HepG2 (cell line): ENCODE data around the gene PLPPR3. TPM values are rescaled to one million over a fixed set of nuclear protein-coding genes. Genes with fewer than 3 reads are reported as not detected.
"Not testable (repeated sequence)": the region's sequence is repeated elsewhere in the genome, so short reads cannot be mapped to it uniquely, and the experiment has no call there.

Experiments
- ATAC-seq: fragments of 200-7000 bp; cut with Tn5 transposase; 3 replicates; pipeline ENCODE4 v1.9.1; 2020; ENCODE audit warnings: mild to moderate bottlenecking, moderate library complexity
- BruUV-seq: library from RNA; stranded (reverse); fragments of 400-500 nt; replicated peaks from 2 replicates; lab custom pipeline; 2021; lab: Mats Ljungman, UMichigan
- CTCF ChIA-PET: fragments of 300-600 bp; formaldehyde crosslinking; extraction: SDS; loops from one replicate; lab custom pipeline; 2021; ENCODE audit warnings: low total read pairs, inconsistent platforms, low intra/inter-chr PET ratio; lab: Yijun Ruan, JAX
- POLR2A ChIA-PET: fragments of 350-600 bp; sonication (Branson Sonifier 250); formaldehyde crosslinking; loops from one replicate; lab custom pipeline; 2020; ENCODE audit warnings: antibody characterized with exemption, inconsistent platforms; lab: Yijun Ruan, JAX
- DNase-seq: peaks from one replicate; pipeline ENCODE4 v3.0.0-alpha.2; 2015; ENCODE audit warnings: low spot score
- FAIRE-seq: peaks from 3 replicates; lab custom pipeline; 2011; peaks lifted over from hg19 to GRCh38; lab: Jason Lieb, UNC
- H2AFZ ChIP-seq: one replicate; pipeline ENCODE4 v1.6.1; 2011; ENCODE audit warnings: low read length, inconsistent platforms
- H3K27ac ChIP-seq: fragments of 300-600 bp; 3 replicates; pipeline ENCODE4 v1.8.0; 2011; ENCODE audit warnings: mixed run types, mild to moderate bottlenecking, mixed read lengths, low read length, inconsistent platforms; ENCODE audit not compliant: insufficient read depth; ENCODE audit errors: extremely low read length
- H3K27me3 ChIP-seq, 2 experiments: fragments of 200-600 bp in 1 of 2; 2 replicates in 1 of 2; 3 replicates in 1 of 2; pipeline versions ENCODE4 v1.6.0 to v1.8.0; 2011; ENCODE audit warnings: low read length in 2 of 2, mild to moderate bottlenecking in 2 of 2, moderate library complexity in 2 of 2, inconsistent platforms in 1 of 2; ENCODE audit not compliant: insufficient read depth in 2 of 2, control insufficient read depth in 1 of 2
- H3K36me3 ChIP-seq, 2 experiments: fragments of 200-600 bp in 1 of 2; replicated peaks in 1 of 2; 2 replicates in 1 of 2; 3 replicates in 1 of 2; pipeline versions ENCODE4 v1.5.1 to v1.8.0; 2011; ENCODE audit warnings: low read length in 2 of 2, inconsistent platforms in 1 of 2; ENCODE audit not compliant: insufficient read depth in 2 of 2, control insufficient read depth in 1 of 2
- H3K4me1 ChIP-seq: 2 replicates; pipeline ENCODE4 v1.5.1; 2012; ENCODE audit warnings: low read length, inconsistent platforms; ENCODE audit not compliant: insufficient read depth
- H3K4me2 ChIP-seq: 2 replicates; pipeline ENCODE4 v1.6.0; 2011; ENCODE audit warnings: low read depth, low read length, inconsistent platforms
- H3K4me3 ChIP-seq, 3 experiments: fragments of 200-600 bp in 1 of 3; sonication (generic), shearing (Covaris generic) in 1 of 3; replicated peaks in 1 of 3; 2 replicates each; pipeline ENCODE4 v1.5.1; 2011 to 2016; ENCODE audit warnings: low read length in 3 of 3, inconsistent platforms in 2 of 3, low read depth in 2 of 3, mild to moderate bottlenecking in 2 of 3, control low read depth in 1 of 3, mixed read lengths in 1 of 3; ENCODE audit not compliant: insufficient read depth in 1 of 3
- H3K79me2 ChIP-seq: one replicate; pipeline ENCODE4 v1.6.1; 2011; ENCODE audit warnings: low read length, inconsistent platforms; ENCODE audit not compliant: insufficient read depth
- H3K9ac ChIP-seq: 2 replicates; pipeline ENCODE4 v1.6.0; 2011; ENCODE audit warnings: mild to moderate bottlenecking, low read depth, low read length, inconsistent platforms; ENCODE audit not compliant: insufficient read depth
- H3K9me3 ChIP-seq: 2 replicates; pipeline ENCODE4 v1.5.1; 2012; ENCODE audit warnings: mild to moderate bottlenecking, low read length
- H4K20me1 ChIP-seq: 2 replicates; pipeline ENCODE4 v1.6.0; 2011; ENCODE audit warnings: inconsistent platforms, mild to moderate bottlenecking, low read length, moderate library complexity; ENCODE audit not compliant: insufficient read depth
- CENPBD1 ChIP-seq: sonication (generic); formaldehyde crosslinking; IDR thresholded peaks from 2 replicates; pipeline ENCODE4 v1.8.0; 2022; ENCODE audit warnings: missing genetic modification reagents, low read depth, mild to moderate bottlenecking, borderline replicate concordance
- NR3C1 ChIP-seq: sonication (generic); formaldehyde crosslinking; IDR thresholded peaks from 2 replicates; pipeline ENCODE4 v1.4.0; 2020; ENCODE audit warnings: missing genetic modification reagents
- ZNF121 ChIP-seq: sonication (generic); formaldehyde crosslinking; IDR thresholded peaks from 2 replicates; pipeline ENCODE4 v1.5.0; 2020; ENCODE audit warnings: mild to moderate bottlenecking, missing genetic modification reagents
- ZNF687 ChIP-seq: sonication (generic); formaldehyde crosslinking; IDR thresholded peaks from 2 replicates; pipeline ENCODE4 v1.5.1; 2020; ENCODE audit warnings: mild to moderate bottlenecking, missing genetic modification reagents, moderate library complexity
- ZNF770 ChIP-seq: sonication (generic); formaldehyde crosslinking; IDR thresholded peaks from 2 replicates; pipeline ENCODE4 v1.5.0; 2020; ENCODE audit warnings: mild to moderate bottlenecking, missing genetic modification reagents
- WGBS: methylation state at CpG from one replicate; pipeline ENCODE4 v1.1.6; 2017; ENCODE audit warnings: low lambda C conversion rate; 5-methylcytosine and 5-hydroxymethylcytosine counted together
- in situ Hi-C: cut with HindIII; loops from 2 replicates; pipeline ENCODE4 v1.10.0; 2017; ENCODE audit warnings: low pct_unique_long_range_greater_than_20kb; ENCODE audit not compliant: extremely low pct_ligation_motif_present
- intact Hi-C: fragments of 100-400 bp; cut with micrococcal nuclease; formaldehyde crosslinking; loops from one replicate; pipeline ENCODE4 v1.10.0; 2022; ENCODE audit not compliant: unreplicated experiment
- polyA plus RNA-seq, 8 experiments: library from polyadenylated mRNA; depleted of rRNA in 3 of 8; stranded (reverse) in 7 of 8; unstranded in 1 of 8; fragments of >200 nt; fragmentation: Illumina TruSeq in 4 of 8; extraction: Trizol in 4 of 8; gene quantifications; 2 replicates each; pipeline versions ENCODE4 v1.2.1 to v1.2.3, GENCODE V29; 2011 to 2016; ENCODE audit warnings: low read depth in 4 of 8, missing spikeins in 1 of 8, mixed read lengths in 1 of 8; ENCODE audit not compliant: insufficient read depth in 1 of 8
- total RNA-seq, 5 experiments: library from RNA; depleted of rRNA; stranded (reverse); fragments of >200 nt; fragmentation: Illumina TruSeq; extraction: Trizol; gene quantifications; 2 replicates each; pipeline ENCODE4 v1.2.3, GENCODE V29; 2016; ENCODE audit warnings: low read depth in 1 of 5

Gene PLPPR3
- total and polyA plus RNA-seq, 2 of the 13 experiments (the other 11 are each of a cell fraction or from before 2014, with no cell fraction given) = 0.07 to 0.16 TPM

DNA sequence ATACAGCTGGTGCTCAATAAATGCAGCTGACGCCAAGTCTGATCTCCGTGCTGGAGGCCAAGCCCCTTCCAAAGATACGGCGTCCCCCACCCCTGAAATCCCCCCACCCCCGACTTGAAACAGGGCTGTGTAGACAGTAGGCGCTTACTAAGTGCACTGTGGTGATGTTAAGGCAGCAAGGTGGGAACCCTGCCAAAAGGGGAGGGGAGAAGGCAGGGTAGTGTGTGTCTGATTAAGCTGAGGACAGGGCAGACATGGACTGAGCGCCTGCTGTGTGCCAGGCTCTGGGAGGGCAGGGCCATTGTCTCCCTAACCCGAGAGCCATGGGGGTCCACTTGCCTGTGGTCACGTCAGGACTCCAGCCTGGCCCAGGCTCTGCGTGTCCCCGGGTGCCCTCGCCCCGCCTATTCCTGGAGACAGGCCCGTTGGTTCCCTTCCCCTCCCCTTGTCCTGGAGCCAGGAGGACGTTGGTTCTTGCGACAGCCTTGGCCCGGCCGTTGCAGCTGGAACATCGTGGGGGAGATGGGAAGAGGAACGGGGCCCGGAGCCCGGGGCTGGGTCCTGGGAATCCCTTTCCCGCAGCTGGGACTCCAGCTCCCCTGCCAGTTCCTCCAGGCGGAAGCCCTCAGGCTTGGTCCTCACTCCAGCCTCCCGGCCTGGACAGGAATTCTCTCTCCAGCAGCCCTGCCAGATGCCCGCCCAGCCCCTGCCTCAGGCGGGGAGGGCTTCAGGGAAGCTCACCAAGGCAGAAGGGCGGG is 28.6 kb upstream of the PLPPR3 start (continued):
- TF ChIP-seq CENPBD1 (CRISPR knock-in tag) (no peak), NR3C1 (CRISPR knock-in tag) (no peak), ZNF687 (peak; percentile 30)

- peak; percentile 62 for TF ChIP-seq ZNF121 (CRISPR knock-in tag)
- TF ChIP-seq ZNF770 (CRISPR knock-in tag) = peak; percentile 51; the same call in 1 of the 2 replicates
- H3K79me2 ChIP-seq, DNase-seq, CTCF ChIA-PET, H2AFZ ChIP-seq, in situ Hi-C loops, BruUV-seq, H3K9me3 ChIP-seq, H3K4me3 ChIP-seq, ATAC-seq, H3K36me3 ChIP-seq, H3K4me2 ChIP-seq, H3K27ac ChIP-seq, H3K9ac ChIP-seq, H4K20me1 ChIP-seq, POLR2A ChIA-PET, FAIRE-seq, intact Hi-C loops: not testable (repeated sequence)
- peaks cover 13 to 59% of the 10 kb centered on the region in 2 experiments for H3K27me3 ChIP-seq
- WGBS = 41% methylated on average over 8 of the region's 8 CpGs
- peaks cover 21% of the 10 kb centered on the region; the same call in 1 of the 2 replicates for H3K4me1 ChIP-seq
Measured at GRCh38 chr19:849195-849594, 27.4 kb upstream of the PLPPR3 start.
